Stimulated activated CD4-positive, alpha-beta T cell treated with anti-CD3 and anti-CD28 coated beads, Interleukin-2, amount 100 ng/mL, for 4 hours (primary cell): ENCODE results near the gene HEATR9.
"Not testable (repeated sequence)": the region's sequence is repeated elsewhere in the genome, so short reads cannot be mapped to it uniquely, and the experiment has no call there.

ENCODE experiments used
- DNase-seq: peaks from one replicate; pipeline ENCODE4 v3.0.0-alpha.2; 2020; ENCODE audit warnings: low read depth

Gene HEATR9, protein sequence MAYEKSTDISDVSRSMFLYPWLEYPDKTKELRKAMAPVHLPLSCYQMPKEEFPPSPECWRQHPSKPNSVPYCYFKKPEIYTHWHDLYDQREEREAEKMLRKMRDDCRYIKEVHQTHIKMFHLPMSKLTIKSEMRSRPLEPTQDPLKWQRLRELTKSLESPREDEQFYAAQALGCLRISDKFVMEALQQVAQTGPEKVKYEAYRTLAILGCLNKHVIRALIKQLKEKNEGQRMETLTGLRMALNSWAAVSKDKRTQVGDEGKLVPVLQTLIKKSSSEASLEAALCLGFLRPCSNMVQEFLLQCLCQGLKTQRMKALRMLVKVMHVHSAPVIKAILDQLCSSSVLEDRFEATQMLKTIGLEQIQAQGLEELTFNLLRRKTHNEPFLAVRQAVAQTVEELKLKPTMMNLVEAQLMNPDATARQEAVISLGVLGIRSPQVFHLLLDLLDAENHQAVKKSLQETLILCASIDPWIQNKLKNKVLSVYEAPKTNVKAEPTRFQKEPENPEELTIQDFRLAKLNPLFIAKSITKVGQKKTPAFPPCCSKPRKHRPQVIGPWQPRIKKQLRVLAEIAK

DNA sequence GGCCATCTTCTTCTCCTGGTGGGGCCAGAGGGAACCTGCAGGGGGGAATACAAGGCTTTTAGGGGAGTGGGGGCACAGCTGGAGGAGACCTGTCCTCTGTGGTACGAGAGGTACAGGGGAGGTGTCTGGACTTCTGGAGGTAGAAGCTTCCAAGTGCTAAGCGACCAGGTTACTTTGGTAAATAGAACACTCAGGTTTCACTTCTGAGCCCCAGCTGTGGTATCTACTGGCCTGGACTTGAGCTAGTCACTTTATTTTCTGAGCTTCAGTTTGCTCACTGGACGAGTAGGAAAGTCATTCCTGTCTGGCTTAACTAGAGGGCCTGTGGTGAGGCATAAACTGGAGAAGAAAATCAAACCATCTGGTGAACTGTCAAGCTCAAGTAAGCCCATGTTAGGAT is at the start of gene HEATR9:
TSS of gene HEATR9 (minus strand) at position 155 of the 400 bp plus-strand sequence. CDS start at position 6, 149 bp downstream.
- DNase-seq, result no peak

DNA sequence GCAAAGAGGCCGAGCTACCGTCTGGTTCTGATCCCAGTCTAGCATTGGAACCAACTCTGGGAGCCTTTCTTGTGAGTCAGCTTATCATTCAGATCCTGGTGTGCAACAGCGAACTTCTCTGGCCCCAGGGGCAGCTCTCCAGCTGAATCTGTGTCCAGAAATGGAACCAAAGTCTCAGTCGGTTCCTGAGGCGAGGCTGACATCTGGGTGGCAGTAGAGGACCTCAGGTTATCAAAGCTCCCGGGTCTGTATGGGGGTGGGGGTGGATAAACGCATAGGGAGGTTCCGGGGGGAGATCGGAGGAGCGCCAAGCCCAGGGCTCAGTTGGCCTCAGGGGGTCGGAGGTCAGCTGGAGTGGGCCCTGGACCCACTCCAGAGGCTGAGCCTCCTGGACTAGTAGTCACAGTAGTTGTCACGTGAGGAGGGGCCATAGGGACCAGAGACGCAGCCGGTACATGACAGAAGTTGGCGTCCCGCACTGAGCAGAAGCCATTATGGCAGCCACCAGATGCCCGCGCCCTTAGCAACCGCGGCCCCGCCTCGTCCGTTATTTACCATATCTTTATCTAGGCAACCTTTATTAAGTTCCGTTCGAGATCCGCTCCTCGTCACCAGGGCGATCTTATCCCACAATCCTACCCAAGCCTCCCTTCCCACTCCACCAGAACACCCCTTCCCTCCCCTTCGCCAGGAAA is 49.0 kb upstream of the HEATR9 start:
- DNase-seq, result no peak

DNA sequence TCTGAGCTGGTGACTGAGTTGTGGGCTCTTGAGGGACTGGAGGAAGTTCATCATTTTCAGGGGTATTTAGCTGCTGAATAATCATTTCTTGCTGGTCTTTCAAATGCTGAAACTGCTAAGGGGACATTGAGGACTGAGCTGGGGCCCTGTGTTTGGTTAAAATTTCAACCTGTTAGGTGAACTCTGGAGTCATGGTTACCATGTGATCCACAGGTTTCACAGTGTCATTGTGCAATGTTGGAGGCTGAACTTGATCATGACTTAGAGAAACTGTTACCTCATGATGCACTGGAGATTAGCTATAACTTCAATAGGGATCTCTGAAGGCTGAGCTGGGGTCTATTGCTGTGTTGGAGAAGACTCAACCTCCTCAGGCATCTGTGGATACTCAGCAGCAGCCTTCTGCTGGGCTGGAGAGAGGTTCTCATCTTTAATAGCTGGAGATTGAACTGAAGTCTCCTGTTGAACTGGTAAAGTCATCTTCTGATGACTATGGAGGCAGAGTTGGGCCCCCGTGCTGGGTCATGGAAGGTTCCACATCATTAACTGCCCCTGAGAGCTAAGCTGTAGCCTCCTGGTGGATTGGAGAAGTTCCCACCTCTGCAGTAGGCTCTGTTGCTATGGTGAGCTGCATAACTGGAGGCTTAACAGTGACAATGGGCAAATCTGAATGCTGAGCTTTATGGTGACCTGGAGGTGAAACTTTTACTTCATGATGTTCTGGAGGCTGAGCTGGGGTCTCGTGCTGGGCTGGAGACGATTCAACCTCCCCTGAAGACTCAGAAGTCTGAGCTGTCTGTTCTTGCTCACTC is 46.7 kb upstream of the HEATR9 start:
- no peak for DNase-seq

DNA sequence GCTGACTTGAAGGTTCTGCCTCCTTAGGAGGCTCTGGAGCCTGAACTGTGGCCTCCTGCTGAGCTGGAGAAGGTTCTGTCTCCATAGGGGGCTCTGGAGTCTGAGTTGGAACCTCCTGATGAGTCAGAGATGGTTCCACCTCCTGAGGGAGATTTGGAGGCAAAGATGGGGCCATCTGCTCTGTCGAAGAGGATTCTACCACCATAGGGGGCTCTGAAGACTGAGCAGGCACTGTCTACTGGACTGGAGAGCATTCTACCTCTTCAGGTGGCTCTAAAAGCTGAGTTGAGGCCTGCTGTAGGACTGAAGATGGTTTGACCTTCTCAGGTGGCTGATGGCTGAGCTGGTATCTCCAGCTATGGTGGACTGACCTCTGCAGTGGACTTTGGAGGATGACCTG is 45.7 kb upstream of the HEATR9 start:
- DNase-seq, result no peak

DNA sequence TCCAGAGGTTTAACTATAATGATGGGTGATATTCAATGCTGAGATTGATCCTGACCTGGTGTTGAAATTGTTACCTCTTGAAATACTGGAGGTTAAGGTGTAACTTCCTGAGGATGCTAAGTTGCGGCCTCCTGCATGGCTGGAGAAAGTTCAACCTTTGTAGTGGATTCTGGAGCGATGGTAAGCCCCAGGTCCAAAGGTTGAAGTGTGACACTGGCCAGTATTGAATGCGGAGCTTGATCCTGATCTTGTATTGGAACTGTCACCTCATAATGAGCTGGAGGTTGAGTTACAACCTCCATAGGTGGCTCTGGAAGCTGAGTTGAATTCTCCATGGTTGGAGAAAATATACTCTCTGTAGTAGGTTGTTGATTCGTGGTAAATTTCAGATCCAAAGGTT is 44.9 kb upstream of the HEATR9 start:
- no peak for DNase-seq

DNA sequence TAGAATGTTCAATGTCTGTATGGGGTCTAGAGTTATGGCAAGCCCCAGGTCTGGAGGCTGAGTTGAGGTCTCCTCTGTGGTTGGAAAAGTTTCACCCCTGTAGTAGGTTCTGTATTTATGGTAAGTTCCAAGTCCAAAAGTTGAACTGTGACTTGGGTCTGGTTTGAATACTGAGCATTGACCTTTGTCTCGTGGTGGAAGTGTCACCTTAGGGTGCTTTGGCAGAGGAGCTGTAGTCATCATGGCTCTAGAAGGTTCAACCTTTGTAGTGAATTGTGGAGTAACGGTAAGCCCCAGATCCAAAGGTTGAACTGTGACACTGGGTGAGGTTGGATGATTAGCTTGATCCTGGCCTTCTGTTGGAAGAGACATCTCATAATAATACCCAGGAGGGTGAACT is 44.3 kb upstream of the HEATR9 start:
- DNase-seq, result no peak

DNA sequence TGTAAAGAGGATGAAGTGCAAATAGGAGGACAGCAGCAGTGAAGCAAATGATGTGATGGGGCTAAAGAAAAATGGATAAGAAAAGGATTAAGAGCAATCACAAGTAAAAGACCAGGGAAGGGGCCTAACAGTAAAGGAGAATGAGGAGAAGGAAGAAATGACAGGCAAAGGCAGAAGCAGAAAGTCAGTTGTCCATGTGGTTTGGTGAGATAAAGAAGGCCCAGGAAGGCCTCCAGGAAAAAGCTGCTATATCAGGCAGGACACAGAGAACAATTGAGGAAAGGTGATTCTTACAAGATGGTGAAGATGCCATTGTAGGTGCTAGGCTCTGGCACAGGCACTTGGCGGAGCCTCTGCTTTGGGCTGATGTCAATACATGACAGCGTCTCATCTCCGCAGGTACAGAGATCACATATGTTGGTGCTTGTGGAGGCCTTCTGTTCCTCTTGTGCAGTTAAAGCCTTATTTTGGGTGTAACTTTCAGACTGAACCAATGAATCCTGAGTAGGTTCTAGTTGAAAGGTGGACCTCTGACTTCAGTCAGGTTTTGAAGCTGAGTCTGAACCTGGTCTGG is 43.7 kb upstream of the HEATR9 start:
- DNase-seq, result no peak

DNA sequence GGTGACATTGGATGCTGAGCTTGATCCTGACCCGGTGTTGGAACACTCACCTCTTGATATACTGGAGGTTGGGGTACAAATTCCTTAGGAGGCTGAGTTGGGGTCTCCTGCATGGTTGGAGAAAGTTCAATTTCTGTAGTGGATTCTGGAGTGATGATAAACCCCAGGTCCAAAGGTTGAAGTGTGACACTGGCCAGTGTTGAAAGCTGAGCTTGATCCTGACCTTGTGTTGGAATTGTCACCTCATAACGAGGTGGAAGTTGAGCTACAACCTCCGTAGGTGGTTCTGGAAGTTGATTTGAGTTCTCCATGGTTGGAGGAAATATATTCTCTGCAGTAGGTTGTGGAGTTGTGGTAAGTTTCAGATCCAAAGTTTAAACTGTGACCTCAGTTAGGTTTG is 40.7 kb upstream of the HEATR9 start:
- no peak for DNase-seq

DNA sequence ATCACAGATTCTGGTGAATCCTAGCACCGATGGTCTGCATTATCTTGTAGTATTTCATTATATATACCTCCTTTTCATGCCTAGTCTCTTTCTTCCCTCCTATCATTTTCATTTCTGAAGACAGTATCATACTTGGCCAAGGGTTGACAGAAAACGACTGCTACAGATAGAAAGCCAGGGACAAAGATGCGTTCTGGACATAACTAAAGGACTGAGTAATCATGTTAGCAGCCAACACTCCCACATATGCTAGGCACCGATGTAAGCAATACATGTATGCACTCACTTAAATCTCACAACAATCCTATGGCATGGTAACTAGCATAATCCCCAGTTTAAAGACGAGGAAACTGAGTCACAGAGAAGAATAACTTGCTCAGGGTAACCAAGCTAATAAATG is 39.0 kb upstream of the HEATR9 start:
- no peak for DNase-seq

DNA sequence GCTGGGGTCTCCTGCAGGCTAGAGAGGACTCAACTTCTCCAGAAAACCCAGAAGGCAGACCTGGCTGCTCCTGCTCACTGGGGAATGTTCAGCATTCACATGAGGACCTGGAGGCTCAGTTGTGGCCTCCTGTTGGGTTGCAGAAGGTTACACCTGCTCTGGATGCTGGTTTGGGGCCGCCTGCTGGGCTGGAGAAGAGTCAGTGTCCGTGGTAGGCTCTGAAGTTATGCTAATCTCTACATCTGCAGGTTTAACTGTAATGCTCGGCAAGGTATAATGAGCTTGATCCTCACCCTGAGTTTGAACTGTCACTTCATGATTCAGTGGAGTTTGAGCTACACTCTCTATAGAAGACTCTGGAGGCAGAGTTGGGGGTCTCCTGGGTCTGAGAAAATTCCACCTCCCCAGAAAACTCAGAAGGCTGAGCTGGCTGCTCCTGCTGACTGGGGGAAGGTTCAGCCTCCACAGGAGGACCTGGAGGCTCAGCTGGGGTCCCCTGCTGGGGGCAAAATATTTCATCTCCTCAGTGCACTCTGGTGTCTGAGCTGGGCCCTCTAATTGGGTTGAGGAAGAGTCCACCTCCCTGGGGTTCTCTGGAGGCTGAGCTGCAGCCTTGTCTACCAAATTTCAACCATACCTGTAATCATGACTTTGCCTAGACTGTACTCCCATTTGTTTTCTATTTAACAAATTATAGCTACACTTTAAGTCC is 38.4 kb upstream of the HEATR9 start:
- no peak for DNase-seq

DNA sequence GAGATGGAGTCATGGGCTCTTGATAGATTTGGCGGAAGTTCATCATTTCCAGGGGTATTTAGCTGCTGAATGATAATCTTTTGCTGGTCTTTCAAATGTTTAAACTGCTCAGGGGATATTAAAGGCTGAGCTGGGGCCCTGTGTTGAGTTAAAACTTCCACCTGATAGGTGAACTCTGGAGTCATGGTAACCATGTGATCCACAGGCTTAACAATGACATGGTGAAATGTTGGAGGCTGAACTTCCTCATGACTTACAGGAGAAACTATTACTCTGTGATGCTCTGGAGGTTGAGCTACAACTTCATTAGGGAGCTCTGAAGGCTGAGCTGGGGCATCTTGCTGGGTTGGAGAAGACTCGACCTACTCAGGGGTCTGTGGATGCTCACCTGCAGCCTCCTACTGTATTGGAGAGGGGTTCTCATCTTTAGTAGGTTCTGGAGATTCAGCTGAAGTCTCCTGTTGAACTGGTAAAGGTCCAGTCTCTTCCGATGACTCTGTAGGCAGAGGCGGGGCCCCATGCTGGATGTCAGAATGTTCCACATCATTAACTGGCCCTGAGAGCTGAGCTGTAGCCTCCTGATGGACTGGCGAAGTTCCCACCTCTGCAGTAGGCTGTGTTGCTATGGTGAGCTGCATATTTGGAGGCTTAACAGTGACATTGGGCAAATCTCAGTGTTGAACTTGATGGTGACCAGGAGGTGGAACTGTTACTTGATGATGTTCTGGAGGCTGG is 37.7 kb upstream of the HEATR9 start:
- no peak for DNase-seq

DNA sequence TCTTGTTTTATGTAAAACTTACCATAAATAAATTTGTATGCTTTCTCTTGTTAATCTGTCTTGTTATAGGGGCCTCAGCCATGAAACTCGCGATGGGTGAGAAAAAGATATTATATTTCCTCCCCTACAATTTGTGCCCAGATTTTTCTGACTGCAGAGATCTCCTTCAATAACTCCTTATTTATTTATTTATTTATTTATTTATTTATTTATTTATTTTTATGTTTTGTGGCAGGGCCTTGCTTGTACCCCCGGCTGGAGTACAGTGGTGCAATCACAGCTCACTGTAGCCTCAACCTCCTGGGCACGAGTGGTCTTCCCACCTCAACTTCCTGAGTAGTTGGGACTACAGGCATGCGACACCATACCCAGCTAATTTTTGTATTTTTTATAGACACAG is 34.8 kb upstream of the HEATR9 start:
- DNase-seq, result no peak

DNA sequence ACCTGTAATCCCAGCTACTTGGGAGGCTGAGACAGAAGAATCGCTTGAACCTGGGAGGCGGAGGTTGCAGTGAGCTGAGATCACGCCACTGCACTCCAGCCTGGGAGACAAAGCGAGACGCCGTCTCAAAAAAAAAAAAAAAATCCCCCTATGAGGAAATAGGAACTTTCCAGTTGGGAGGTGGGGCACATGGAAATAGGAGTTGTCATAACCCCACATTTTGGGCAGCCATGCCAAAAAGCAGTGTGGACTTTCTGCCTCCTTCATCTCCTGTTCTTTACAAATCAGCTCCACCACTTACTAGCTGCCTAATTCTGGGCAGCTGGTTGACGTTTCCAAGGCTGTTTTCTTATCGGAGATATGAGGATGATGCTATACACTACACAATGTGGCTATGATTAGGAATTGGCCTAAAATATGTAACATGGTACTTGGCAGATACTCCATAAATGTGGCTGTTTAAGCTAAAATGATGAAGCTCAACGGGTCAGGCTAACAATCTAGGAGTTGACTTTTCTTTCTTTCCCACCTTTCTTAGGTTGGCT is 33.0 kb upstream of the HEATR9 start:
- no peak for DNase-seq

DNA sequence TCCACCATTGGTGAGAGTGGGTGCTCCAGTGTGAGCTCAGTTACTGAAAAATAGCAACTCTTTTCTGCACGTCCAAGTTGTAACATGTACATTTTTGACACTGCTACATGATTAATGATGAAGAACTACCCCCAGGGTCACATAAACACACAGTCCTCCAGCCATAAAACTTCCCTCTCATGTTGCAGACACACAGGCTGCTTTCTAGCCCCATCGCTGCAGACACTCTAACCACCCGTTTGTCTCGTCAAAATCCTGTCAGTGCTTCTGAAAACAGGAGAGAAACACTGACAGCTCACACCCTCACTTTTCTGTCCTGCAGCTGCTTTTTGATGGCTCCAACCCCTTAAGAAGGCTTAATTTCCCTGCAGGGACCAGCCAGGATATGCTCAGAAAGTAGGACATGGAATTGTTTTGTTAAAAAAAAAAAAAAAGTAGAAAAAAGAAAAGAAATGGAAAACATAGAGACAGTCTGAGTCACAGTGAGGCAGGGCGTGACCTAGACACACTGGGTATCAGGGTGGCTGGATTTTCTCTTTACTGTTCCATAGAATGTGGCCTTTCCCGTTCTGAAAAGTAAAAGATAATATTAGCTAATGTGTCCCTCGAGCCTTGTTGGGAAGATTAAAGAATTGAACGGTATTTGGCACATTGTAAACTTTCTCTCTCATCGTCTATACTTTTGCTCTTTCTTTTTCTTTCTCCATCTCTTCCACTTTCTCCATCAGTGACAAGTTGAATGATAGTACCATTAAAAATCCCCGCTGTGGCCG is 32.2 kb upstream of the HEATR9 start:
- DNase-seq, result no peak

DNA sequence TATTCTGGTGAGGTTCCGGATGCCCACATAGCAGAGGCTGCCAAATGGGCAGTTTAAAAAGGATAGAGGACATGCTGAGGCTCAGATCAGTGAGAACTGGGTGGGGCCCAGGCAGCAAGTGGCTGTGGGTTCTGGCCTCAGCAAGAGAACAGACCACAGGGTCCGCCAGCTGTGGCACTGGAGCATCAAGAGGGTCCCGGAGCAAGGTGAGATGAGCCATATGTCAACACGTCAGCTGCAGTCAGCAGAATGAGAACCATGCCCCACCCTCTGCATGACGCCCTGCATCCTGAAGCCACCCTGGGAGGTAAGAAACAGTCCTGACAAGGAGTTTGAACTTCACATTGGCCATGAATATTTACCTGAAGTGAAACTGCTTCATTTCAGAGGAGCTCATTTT is 31.6 kb upstream of the HEATR9 start:
- DNase-seq, result no peak

DNA sequence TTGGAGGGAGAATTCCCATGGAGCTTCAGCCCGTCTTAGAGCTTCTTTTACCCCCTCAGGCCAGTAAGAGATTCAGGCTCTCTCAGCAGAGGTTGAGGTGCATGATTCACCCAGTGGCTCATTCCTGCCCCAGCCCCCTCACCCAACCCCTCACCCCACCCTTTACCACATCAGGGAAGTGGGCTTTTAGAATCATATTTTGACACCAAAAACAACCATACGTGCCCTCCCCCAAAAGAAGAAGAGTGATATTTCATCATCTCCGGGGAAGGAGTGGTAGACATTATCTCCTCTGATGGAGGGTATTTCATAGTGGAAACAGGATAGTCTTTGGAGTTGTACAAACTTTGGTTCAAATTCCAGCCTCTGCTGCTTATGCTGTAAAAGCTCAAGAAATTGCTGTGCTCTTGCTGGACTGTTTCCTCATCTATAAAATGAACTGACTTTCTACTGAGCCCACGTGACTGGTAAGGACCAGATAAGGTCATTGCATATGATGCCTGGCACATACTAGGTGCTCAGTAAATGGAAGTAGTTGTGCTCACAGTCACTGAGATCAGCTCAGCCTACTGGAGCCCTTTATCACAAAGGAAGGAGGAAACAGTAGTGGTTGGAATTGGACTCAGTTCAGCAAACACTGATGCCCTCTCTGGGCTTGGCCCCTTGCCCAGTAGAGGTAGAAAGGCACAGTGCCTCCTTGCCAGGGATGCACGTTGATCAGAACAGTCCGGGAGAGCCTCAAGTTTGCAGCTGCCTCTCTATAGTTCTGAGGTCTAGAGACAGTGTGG is 29.8 kb upstream of the HEATR9 start:
- DNase-seq, result no peak

DNA sequence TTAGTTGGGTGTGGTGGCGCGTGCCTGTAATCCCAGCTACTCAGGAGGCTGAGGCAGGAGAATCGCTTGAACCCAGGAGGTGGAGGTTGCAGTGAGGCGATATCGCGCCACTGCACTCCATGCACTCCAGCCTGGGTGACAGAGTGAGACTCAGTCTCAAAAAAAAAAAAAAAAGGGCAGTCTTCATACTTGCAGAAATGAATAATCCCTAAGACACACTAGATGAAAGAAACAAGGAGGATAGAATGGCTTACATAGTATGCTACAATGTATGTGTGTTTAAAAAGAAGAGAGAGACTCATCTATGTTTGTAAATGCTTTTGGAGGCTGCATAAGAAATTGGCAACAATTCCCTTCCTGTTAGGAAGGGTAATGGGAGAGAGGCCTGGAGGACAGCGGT is 29.1 kb upstream of the HEATR9 start:
- not testable (repeated sequence) for DNase-seq

DNA sequence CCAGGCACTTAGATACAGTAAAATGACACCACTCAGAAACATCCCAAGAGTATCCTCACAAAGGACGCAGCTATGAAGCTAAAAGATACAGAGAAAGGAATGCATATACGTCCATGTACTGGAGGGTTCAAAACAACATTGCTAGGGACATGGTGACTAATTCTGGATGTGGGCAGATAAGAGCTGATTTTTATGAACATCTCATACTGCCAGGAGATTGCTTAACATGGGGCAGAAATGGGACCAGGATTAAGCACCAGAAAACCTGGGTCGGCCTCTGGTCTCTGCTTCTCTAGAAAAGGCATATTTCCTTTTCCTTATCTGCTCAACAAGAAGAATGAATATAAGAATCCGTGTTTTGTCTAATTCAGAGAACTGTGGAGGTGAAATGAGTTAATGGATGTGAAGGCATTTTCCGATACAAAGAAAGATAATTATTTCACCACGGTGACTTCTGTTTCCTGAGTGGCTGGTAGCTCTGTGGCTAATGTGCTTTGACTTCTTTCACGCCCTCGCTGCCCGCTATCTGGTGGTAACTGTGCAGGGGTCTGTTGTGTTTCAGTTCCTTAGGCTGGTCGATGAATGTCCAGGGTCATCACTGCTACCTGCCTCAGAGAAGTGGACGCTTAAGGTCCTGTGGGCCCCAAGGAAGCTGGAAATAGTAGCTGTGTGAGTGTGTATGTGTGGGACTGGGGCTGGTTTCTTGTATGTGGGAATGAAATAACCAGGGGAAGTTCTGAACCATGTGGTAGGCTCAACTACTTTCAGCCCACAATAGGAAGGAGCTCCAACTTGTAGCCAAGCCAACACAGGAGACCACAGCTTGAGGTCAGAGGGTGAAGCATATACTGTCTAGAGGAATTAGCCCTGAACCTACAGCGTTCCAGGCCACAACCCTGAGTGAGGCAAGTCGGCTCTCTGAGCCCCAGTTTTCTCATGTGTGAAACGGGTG is 27.2 kb upstream of the HEATR9 start:
- no peak for DNase-seq
